HG03060 (cell line): Measurements from ENCODE around the gene NADSYN1.

Source experiments
- ATAC-seq: cut with Tn5 transposase; IDR thresholded peaks from one replicate; pipeline ENCODE4 v1.9.1; 2021; ENCODE audit warnings: low read depth, moderate number of reproducible peaks; ENCODE audit not compliant: unreplicated experiment

The NADSYN1 gene

DNA sequence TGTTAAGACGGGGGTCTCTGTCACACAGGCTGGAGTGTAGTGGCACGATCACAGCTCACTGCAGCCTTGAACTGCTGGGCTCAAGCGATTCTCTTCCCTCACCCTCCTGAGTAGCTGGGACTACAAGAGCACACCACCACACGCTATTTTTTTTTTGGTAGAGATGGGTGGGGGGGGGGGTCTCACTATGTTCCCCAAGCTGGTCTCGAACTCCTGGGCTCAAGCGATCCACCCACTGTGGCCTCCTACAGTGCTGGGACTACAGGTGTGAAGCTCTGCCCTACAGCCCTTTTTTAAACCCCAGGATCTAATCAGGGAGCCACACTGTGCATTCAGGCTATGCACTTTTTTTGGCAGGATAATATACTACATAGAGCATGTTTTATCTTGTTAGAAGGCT is 3.4 kb upstream of the NADSYN1 start:
- no peak for ATAC-seq

DNA sequence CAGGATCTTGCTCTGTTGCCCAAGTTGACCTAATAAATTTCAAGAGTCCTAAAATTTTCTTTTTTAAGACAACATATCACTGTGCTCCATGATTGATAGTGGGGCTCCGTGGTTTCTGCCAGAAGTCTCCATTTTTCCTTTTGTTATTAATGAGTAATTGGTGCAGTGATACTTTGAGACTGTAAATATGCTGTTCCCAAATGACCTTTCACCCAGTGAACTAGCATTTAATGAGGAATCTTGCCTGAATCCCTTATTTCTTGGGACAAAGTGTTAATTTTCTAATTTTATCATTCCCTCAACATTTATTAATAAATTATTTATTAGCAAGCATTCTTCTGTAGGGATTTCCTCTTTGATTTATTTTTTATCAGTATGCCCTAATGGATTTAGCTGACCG is 2.5 kb upstream of the NADSYN1 start:
- no peak for ATAC-seq

- no peak for ATAC-seq
Observed at GRCh38 chr11:71450939-71451338, 2.1 kb upstream of the NADSYN1 start.

- no peak for ATAC-seq
Observed at GRCh38 chr11:71451596-71452198, 1.3 kb upstream of the NADSYN1 start.

DNA sequence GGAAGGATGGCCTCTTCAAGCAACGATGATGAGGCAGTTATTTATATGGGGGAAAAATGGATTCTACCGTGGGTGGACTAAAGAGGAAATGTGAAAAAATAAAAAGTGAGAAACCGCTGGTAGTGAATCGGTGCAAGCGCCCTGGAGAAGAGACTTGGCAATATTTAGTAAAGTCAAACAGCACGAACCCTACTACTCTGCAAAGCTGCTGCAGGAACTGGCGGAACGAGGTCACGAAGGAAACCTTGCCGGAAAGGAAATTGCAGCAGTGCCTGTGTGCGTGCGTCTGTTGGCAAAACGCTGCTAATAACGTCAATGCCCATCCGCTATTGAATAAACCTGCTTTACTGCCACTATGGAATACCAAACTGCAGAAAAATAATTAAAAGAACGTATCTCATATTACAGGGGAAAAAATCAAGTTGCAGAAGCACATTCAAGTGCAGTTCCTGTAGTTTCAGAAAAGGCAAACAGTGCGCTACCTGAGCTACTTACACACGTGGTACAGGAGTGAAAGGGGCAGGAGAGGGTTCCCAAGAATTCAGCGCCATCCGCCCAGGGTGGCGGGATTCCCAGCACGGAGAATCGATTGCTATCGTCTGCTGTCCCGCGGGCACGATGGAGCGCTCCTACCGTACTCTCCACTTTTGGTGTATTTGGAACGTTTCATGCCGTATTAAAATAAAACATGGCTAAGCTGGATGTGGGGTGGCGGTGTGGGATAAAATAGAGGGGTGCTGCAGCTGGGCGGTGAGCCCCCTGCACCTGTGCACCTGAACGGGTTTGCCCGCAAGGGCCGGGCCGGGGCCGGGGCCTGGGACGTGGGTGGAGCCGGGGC is 585 bp upstream of the NADSYN1 start:
- no peak for ATAC-seq

DNA sequence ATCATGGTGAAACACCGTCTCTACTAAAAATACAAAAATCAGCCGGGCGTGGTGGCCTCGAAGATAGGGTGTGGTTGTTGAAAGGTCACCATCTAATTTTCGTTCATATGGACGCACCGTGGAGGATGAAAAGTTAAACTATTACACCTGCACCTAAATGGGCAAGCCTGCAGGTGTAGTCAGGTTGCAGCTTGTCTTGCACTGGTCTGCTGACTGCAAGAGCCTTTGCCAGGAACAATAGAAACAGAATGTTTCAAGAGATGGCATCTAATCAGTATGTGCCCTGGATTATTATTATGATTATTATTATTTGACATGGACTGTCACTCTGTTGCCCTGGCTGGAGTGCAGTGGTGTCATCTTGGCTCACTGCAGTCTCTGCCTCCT is 908 bp downstream of the NADSYN1 start:
- no peak for ATAC-seq

DNA sequence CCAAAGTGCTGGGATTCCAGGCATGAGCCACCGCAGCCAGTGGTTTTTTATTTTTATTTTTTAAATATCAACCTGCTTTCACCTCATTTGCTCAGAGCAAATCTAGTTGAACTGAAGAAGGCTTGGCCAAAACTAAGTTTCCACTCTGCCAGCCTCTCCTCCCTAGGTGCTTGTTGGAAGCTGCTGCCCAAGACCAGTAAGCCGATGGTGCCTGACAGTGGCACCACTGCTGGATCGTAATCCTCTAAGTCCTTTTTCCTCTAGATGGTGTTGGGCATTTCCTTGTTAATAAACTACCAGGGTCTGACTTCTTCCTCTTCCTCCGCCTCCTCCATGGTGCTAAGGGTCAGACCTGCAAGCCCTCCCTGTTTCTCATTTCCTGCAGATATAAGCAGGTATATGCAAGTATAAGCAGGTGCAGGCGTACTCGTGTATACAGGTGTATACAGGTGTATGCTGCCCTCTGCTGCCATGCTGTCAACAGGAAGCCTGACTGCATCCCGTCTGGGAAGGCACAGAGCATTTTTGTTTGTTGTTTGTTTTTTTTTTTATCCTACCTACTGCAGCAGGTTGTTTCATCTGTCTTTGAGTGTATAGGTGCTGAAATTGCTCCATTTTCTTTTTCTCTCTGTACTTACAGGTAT is 1.6 kb downstream of the NADSYN1 start:
- no peak for ATAC-seq

DNA sequence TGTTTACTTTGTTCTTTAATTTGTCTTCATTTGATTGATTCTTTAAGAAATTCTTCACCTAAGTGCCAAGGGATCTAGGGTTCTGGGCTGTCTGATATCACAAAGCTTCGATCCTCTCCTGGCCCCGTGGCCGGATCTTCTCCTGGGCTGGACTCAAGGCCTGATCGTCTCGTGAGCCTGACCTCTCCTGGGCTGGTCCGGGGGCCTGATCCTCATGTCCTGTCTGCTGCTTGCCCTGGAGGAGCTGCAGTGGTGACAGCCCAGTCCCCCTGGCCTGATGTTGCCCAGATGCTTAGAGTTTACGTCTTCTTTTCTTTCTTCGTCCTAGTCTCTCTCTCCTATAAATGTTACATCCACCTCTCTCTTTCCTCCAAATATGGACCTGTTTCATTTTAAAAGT is 3.3 kb downstream of the NADSYN1 start:
- ATAC-seq: no peak

DNA sequence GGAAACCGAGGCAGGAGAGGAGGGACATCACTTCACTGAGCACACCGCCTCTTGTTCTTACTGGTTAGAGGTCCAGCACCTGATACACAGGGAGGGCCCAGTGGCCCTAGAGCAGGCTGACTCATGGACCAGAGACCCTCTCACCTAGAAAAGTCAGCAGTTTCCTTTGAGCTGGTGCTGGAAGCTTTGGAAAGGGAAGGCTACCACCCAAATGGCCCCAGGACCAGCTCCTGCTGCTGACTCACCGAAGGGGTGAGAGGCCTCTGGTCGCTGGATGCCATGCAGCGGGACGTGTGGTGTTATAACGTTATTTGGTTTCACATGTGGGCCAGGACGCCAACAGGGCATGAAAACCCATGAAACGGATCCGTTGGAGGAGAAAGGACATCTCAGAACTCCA is 3.8 kb downstream of the NADSYN1 start:
- ATAC-seq: no peak

DNA sequence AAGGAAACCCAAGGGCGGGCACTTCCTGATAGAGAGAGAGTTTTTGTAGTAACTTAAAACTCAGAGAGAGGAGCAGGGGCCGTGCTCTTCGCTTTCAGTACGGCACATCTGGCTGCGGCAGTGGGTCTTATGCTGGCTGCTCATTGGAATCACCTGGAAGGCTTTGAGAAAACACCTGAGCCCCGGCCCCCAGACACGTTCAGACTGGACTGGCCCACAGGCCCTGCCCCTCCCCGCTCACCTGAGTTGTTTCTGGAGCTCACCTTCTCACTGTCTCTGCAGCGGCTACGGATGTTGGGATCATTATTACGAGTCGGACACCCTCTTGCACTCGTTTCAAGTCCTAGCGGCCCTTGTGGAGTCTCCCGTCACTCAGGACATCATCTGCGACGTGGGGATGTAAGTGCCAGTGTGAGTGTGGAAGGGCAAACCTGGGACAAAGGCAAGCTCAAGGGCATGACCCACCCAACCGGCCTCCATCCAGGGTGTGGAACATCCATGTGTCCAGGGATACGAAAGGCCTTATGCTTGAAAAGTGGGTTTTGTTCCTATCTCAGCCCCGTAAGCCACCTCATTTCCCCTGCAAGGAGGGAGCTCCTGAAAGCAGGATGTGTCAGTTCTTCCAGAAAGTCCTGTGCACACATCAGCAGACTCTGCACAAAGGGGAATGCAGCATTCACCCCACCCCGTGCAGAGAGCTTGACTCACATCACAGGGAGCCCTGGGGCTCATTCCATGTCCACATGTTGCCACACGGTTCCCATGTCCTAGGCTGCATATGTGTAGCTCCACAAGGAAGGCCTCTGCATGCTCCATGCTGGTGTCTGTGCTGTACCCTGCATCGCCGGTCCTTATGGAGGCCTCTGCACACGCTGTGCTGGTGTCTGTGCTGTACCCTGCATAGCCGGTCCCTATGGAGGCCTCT is 5.4 kb downstream of the NADSYN1 start:
- no peak for ATAC-seq

DNA sequence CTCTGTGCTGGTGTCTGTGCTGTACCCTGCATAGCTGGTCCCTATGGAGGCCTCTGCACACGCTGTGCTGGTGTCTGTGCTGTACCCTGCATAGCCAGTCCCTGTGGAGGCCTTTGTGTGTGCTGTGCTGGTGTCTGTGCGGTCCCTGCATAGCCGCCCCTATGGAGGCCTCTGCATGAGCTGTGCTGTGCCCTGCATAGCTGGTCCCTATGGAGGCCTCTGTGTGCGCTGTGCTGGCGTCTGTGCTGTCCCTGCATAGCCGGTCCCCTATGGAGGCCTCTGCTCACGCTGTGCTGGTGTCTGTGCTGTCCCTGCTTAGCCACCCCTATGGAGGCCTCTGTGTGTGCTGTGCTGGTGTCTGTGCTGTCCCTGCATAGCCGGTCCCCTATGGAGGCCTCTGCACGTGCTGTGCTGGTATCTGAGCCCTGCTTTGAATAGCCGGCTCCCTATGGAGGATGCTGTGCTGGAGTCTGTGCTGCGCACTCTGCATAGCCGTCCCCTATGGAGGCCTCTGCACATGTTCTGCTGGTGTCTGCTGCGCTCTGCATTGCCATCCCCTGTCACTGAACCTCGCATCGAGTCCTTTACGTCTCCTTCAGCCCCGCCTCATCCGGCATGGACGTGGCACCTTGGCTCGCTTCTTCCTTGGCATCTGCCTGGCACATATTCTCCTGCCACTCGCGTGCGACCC is 6.2 kb downstream of the NADSYN1 start:
- ATAC-seq: no peak

GRCh38 chr11:71459767-71460320 is 6.8 kb downstream of the NADSYN1 start:
- ATAC-seq: no peak

DNA sequence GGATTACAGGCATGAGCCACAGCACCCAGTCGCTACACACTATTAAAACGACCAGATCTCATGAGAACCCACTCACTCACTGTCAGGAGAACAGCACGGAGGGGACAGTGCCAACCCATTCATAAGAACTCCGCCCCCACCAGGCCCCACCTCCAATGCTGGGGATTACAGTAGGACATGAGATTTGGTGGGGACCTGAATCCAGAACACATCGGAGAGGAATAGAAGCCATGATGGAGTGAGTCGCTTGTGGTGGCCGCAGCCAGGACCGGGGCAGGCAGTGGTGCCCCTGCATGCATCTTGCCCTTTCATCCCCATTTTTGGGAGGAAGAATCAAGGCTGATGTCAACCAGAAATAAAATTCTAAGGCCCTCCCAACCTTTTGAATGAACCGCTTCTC is 8.7 kb downstream of the NADSYN1 start:
- ATAC-seq: no peak

GRCh38 chr11:71462726-71463125 is 9.7 kb downstream of the NADSYN1 start:
- ATAC-seq: no peak

GRCh38 chr11:71463331-71464211 is 10.6 kb downstream of the NADSYN1 start:
- no peak for ATAC-seq

DNA sequence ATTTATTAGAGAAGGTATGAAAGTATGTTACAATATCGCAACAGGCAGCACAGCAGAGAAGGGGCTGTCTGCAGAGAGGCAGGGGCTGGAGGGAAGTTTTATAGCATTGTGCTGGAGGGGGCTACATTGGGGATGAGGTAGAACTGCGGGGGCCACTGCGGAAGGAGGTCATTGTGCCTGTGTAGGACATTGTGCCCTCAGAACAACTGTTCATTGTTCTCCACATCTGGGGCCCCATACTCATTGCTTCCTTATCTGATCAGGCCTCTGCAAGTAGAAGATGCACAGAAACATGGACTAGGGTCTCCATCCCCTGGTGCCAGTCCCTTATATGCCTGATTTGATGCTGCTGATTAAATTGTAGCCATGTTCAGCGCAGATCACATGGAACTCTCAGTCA is 12.1 kb downstream of the NADSYN1 start:
- ATAC-seq: no peak

DNA sequence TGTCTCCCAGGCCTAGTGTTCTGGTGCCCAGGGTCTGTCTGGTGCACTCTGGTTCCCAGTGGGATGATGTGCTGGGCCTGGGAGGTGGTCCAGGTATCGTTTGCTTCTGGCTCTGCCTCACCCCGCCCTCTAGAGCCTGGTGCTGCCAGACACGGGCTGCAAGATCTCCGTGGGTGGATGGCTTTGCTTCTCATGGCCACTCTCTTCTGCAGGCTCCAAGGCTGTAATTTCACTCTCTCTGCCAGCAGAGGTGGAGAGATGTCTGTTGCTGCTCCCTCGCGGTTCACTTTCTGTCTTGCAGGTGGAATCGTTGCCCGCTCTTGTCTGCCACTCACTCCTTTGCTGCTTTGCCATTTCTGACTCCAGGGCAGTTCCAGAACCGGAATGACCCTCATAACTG is 13.4 kb downstream of the NADSYN1 start:
- no peak for ATAC-seq

- ATAC-seq: no peak
Observed at GRCh38 chr11:71467164-71467563, 14.2 kb downstream of the NADSYN1 start.

- no peak for ATAC-seq
Observed at GRCh38 chr11:71470946-71471345, 17.9 kb downstream of the NADSYN1 start.
